AG09319 (cell line): Measurements from ENCODE around the gene GPS2.

Experiments used
- DNase-seq: peaks from one replicate; pipeline ENCODE4 v3.0.0-alpha.2; 2010; ENCODE audit warnings: low read depth; ENCODE audit errors: extremely low read depth
- CTCF ChIP-seq: IDR thresholded peaks from 2 replicates; pipeline ENCODE4 v1.5.1; 2011; ENCODE audit warnings: low read depth, mild to moderate bottlenecking, inconsistent platforms, low read length, moderate library complexity

The GPS2 gene

GRCh38 chr17:7279448-7279847 lies 35.7 kb downstream of the GPS2 start:
- DNase-seq = no peak
- no peak for TF ChIP-seq CTCF

- no peak for TF ChIP-seq CTCF
- DNase-seq = no peak
Observed at GRCh38 chr17:7266784-7267183, 48.4 kb downstream of the GPS2 start.

- no peak for DNase-seq
Observed at GRCh38 chr17:7263801-7264078, 51.4 kb downstream of the GPS2 start.

GRCh38 chr17:7262935-7263800 lies 52.0 kb downstream of the GPS2 start:
- no peak for TF ChIP-seq CTCF
- DNase-seq = no peak

More at GRCh38 chr17:7263801-7264078, 51.4 kb downstream of the GPS2 start:
- no peak for TF ChIP-seq CTCF
